Panc1 (cell line): ENCODE data around the gene INPP5A.

ENCODE experiments used
- POLR2AphosphoS5 ChIP-seq: IDR thresholded peaks from 2 replicates; pipeline ENCODE4 v1.6.1; 2012; ENCODE audit warnings: mild to moderate bottlenecking, low read depth, low read length, moderate library complexity
- REST ChIP-seq, 2 experiments: IDR thresholded peaks; 2 replicates each; pipeline ENCODE4 v1.6.1; 2011 to 2012; ENCODE audit warnings: low read depth in 2 of 2, control low read depth in 1 of 2, low read length in 1 of 2, mild to moderate bottlenecking in 1 of 2, moderate library complexity in 1 of 2; ENCODE audit not compliant: insufficient read depth in 1 of 2
- TCF7L2 ChIP-seq: IDR thresholded peaks from 2 replicates; pipeline ENCODE4 v1.6.1; 2011; ENCODE audit warnings: mild to moderate bottlenecking, low read depth, low read length, inconsistent platforms
- TF ChIP-seq, protein P1 (sequence below): fragments of 450-650 bp; IDR thresholded peaks from 2 replicates; pipeline ENCODE4 v1.5.1; 2017; ENCODE audit warnings: mild to moderate bottlenecking

- TF ChIP-seq, protein P1, sequence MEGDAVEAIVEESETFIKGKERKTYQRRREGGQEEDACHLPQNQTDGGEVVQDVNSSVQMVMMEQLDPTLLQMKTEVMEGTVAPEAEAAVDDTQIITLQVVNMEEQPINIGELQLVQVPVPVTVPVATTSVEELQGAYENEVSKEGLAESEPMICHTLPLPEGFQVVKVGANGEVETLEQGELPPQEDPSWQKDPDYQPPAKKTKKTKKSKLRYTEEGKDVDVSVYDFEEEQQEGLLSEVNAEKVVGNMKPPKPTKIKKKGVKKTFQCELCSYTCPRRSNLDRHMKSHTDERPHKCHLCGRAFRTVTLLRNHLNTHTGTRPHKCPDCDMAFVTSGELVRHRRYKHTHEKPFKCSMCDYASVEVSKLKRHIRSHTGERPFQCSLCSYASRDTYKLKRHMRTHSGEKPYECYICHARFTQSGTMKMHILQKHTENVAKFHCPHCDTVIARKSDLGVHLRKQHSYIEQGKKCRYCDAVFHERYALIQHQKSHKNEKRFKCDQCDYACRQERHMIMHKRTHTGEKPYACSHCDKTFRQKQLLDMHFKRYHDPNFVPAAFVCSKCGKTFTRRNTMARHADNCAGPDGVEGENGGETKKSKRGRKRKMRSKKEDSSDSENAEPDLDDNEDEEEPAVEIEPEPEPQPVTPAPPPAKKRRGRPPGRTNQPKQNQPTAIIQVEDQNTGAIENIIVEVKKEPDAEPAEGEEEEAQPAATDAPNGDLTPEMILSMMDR = no peak
- no peak for TF ChIP-seq POLR2AphosphoS5
- no peak for TF ChIP-seq TCF7L2
- no peak for TF ChIP-seq REST (IDR thresholded peaks at IDR 0.05; ENCODE audit: insufficient read depth in 1 of 2, low read depth in 2 of 2, low read length in 1 of 2)
Observed at GRCh38 chr10:132696204-132696603, 158.6 kb downstream of the INPP5A start.
